ENCODE measurements around the gene STRN3.

The STRN3 gene

GRCh38 chr14:31021576-31021949 lies 4.6 kb downstream of the STRN3 start:
- Histone ChIP-seq H4K20me1 (ENCODE audit: insufficient read depth) (no peaks in the 10 kb centered on the region), H3K4me2 (no peak overlapping the region), H3K36me3 (ENCODE audit: insufficient read depth) (no peaks in the 10 kb centered on the region), H3K27ac (no peak overlapping the region), H3K79me2 (ENCODE audit: insufficient read depth, low read depth) (peaks cover 70% of the 10 kb centered on the region), H3K27me3 (ENCODE audit: insufficient read depth, low read depth) (no peaks in the 10 kb centered on the region), H3K4me3 (IDR thresholded peaks at IDR 0.05; ENCODE audit: insufficient read depth, low read depth, low read length) (no peak overlapping the region), H3K4me1 (ENCODE audit: low read depth, poor library complexity, severe bottlenecking) (peaks cover 13% of the 10 kb centered on the region), H2AFZ (ENCODE audit: low read depth) (no peak overlapping the region), H3K9ac (no peak overlapping the region)
- TF ChIP-seq CTCF (conservative IDR thresholded peaks at IDR 0.05; ENCODE audit: low read depth, low read length), result no peak

DNA sequence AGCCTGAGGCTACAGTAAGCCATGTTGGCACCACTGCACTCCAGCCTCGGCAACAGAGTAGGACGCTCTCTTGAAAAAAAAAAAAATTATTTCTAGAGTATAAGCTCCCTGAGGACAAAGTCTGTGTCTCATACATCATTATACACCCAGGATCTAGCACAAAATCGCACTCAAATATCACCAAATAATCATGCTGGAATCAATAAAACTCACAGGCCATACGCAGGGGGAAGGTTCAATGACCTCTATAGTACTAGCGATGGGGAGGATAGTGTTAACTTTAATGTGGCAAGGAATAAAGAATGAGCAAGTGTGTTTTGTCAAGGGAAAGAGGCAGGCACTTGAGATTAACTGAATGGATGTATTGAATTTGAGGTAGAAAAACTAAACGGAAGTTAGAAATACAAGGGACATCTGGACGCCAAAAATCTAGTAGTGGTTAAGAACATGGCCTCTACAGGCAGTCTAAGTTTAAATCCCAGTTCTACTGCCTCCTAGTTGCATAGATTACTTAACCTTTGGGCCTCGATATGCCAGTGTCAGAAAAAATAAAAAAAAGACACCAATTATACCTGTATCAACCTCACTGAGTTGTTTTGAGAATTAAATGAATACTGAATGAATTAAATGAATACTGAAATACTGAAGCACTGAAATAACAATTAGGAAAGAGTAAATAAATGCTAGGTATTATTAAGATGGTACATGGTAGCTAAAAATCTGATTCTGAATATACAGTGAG lies 5.2 kb downstream of the STRN3 start:
- H3K79me2 ChIP-seq (ENCODE audit: insufficient read depth, low read depth), result peaks cover 73% of the 10 kb centered on the region
- H4K20me1 ChIP-seq (ENCODE audit: insufficient read depth), result no peaks in the 10 kb centered on the region
- no peak for TF ChIP-seq CTCF (conservative IDR thresholded peaks at IDR 0.05; ENCODE audit: low read depth, low read length)
- no peaks in the 10 kb centered on the region for H3K36me3 ChIP-seq (ENCODE audit: insufficient read depth)
- H2AFZ ChIP-seq (ENCODE audit: low read depth), result no peak overlapping the region
- H3K27me3 ChIP-seq (ENCODE audit: insufficient read depth, low read depth), result no peaks in the 10 kb centered on the region
- H3K4me1 ChIP-seq (ENCODE audit: low read depth, poor library complexity, severe bottlenecking), result peaks cover 13% of the 10 kb centered on the region
- no peak overlapping the region for H3K27ac ChIP-seq
- no peak overlapping the region for H3K9ac ChIP-seq
- no peak overlapping the region for H3K4me2 ChIP-seq
- H3K4me3 ChIP-seq (IDR thresholded peaks at IDR 0.05; ENCODE audit: insufficient read depth, low read depth, low read length), result no peak overlapping the region

- peaks cover 62% of the 10 kb centered on the region for H3K79me2 ChIP-seq (ENCODE audit: insufficient read depth, low read depth)
- H3K4me1 ChIP-seq (ENCODE audit: low read depth, poor library complexity, severe bottlenecking), result peaks cover 1% of the 10 kb centered on the region
- H4K20me1 ChIP-seq (ENCODE audit: insufficient read depth), result no peaks in the 10 kb centered on the region
- no peak overlapping the region for H2AFZ ChIP-seq (ENCODE audit: low read depth)
- H3K9ac ChIP-seq, result no peak overlapping the region
- H3K4me3 ChIP-seq (IDR thresholded peaks at IDR 0.05; ENCODE audit: insufficient read depth, low read depth, low read length), result no peak overlapping the region
- no peaks in the 10 kb centered on the region for H3K27me3 ChIP-seq (ENCODE audit: insufficient read depth, low read depth)
- no peak overlapping the region for H3K4me2 ChIP-seq
- no peak overlapping the region for H3K27ac ChIP-seq
- TF ChIP-seq CTCF (conservative IDR thresholded peaks at IDR 0.05; ENCODE audit: low read depth, low read length), result no peak
- H3K36me3 ChIP-seq (ENCODE audit: insufficient read depth), result no peaks in the 10 kb centered on the region
Measured at GRCh38 chr14:31018057-31018645, 8.0 kb downstream of the STRN3 start.

- no peak for TF ChIP-seq CTCF (conservative IDR thresholded peaks at IDR 0.05; ENCODE audit: low read depth, low read length)
- no peaks in the 10 kb centered on the region for H3K4me1 ChIP-seq (ENCODE audit: low read depth, poor library complexity, severe bottlenecking)
- H3K36me3 ChIP-seq (ENCODE audit: insufficient read depth), result no peaks in the 10 kb centered on the region
- no peak overlapping the region for H3K27ac ChIP-seq
- H3K27me3 ChIP-seq (ENCODE audit: insufficient read depth, low read depth), result no peaks in the 10 kb centered on the region
- no peak overlapping the region for H3K9ac ChIP-seq
- no peaks in the 10 kb centered on the region for H4K20me1 ChIP-seq (ENCODE audit: insufficient read depth)
- H3K4me3 ChIP-seq (IDR thresholded peaks at IDR 0.05; ENCODE audit: insufficient read depth, low read depth, low read length), result no peak overlapping the region
- no peak overlapping the region for H3K4me2 ChIP-seq
- H2AFZ ChIP-seq (ENCODE audit: low read depth), result no peak overlapping the region
- peaks cover 27% of the 10 kb centered on the region; the same call in 1 of the 2 replicates for H3K79me2 ChIP-seq (ENCODE audit: insufficient read depth, low read depth)
Measured at GRCh38 chr14:31013841-31014240, 12.3 kb downstream of the STRN3 start.
